ENCODE measurements around the gene ELP4.
"Not testable (repeated sequence)": the region's sequence is repeated elsewhere in the genome, so short reads cannot be mapped to it uniquely, and the experiment has no call there.

ELP4 gene

DNA sequence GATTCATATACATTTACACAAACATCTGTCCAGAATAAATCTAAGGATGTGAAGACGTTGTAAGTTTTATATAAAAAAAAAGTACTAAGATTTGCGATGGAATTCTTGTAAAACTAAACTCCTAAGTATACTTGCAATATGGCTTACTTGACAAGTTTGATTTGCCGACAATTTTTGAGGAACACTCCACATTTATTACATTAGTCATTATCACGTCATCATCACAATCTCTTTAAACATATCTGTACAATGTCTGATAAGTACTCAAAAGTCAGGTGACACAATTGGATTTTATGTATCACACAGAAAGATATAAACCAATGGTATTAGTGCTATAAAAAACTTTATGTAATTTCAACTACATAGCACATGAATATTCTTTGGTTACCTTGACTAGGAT, 30.5 kb upstream of the ELP4 start:
- Mint-ChIP-seq H3K4me1 (no peaks in the 10 kb centered on the region), H3K27ac (no peak overlapping the region), H3K27me3 (ENCODE audit: low read depth, poor library complexity) (no peaks in the 10 kb centered on the region), H3K9me3 (no peaks in the 10 kb centered on the region), H3K36me3 (ENCODE audit: low read depth) (peaks cover 7% of the 10 kb centered on the region), H3K4me3 (no peak overlapping the region)
- DNase-seq, result no peak
- TF ChIP-seq, protein P1, sequence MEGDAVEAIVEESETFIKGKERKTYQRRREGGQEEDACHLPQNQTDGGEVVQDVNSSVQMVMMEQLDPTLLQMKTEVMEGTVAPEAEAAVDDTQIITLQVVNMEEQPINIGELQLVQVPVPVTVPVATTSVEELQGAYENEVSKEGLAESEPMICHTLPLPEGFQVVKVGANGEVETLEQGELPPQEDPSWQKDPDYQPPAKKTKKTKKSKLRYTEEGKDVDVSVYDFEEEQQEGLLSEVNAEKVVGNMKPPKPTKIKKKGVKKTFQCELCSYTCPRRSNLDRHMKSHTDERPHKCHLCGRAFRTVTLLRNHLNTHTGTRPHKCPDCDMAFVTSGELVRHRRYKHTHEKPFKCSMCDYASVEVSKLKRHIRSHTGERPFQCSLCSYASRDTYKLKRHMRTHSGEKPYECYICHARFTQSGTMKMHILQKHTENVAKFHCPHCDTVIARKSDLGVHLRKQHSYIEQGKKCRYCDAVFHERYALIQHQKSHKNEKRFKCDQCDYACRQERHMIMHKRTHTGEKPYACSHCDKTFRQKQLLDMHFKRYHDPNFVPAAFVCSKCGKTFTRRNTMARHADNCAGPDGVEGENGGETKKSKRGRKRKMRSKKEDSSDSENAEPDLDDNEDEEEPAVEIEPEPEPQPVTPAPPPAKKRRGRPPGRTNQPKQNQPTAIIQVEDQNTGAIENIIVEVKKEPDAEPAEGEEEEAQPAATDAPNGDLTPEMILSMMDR (IDR thresholded peaks at IDR 0.05), result no peak

DNA sequence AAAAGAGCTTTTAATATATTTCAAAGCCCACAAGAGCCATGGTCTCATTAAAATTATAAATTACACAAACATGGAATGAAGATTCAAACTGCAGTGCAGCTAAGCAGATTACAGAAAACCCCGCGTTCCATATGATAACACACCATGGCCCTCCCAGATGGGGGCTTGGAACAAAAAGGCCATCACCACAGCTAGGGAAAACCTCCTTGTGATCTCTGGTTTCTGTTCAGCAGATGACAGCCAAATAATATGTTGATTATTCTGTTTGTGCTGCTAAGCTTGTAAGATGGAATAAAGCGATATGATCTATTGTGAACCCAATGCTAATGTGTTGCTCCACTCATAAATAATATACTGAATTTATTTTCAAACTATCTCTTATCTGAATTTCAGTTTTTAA, 28.6 kb upstream of the ELP4 start:
- TF ChIP-seq, protein P1 (IDR thresholded peaks at IDR 0.05), result no peak
- H3K36me3 Mint-ChIP-seq (ENCODE audit: low read depth), result no peaks in the 10 kb centered on the region
- H3K4me1 Mint-ChIP-seq, result no peaks in the 10 kb centered on the region
- no peak overlapping the region for H3K27ac Mint-ChIP-seq
- no peak for DNase-seq
- no peak overlapping the region for H3K4me3 Mint-ChIP-seq
- H3K27me3 Mint-ChIP-seq (ENCODE audit: low read depth, poor library complexity), result no peaks in the 10 kb centered on the region
- no peaks in the 10 kb centered on the region for H3K9me3 Mint-ChIP-seq

DNA sequence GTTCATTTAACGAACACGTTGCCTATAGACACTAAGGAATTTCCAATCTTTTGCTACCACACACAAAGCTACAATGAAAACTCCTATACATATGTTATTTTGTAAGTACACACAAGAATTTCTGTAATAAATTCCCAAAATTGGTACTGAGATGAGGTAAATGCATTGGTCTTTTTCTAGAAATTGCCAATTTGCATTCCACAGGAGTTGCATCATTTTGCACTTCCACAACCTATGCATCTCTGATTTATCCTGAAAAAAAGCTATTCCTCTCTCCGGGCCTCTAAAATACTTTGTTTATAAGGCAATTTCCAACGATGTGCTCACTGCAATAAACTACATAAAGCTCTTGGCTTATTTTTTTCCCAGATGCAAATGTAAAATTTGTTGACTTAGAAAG, 25.1 kb upstream of the ELP4 start:
- H3K4me3 Mint-ChIP-seq, result no peak overlapping the region
- H3K27me3 Mint-ChIP-seq (ENCODE audit: low read depth, poor library complexity), result no peaks in the 10 kb centered on the region
- H3K27ac Mint-ChIP-seq, result no peak overlapping the region
- TF ChIP-seq, protein P1 (IDR thresholded peaks at IDR 0.05), result no peak
- no peak for DNase-seq
- no peaks in the 10 kb centered on the region for H3K9me3 Mint-ChIP-seq
- H3K4me1 Mint-ChIP-seq, result no peaks in the 10 kb centered on the region
- H3K36me3 Mint-ChIP-seq (ENCODE audit: low read depth), result peaks cover 11% of the 10 kb centered on the region

DNA sequence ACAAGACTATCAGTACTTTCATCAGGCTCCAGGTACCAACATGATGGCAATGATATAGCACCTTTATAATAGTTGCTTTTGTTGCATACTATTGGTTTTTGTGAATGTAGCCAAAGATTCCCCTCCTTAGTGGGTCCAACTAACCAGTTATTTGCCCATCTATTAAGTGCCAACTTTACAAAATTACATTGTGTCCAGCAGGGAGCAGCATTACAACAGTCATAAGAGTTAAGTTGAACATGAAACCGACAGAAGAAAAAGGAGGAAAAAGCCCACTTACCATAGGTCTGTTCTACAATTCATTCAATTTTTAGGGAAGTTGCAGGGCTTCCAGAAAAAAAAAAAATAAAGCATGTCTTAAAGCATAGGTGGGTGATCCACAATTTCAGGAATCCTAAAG, 21.7 kb upstream of the ELP4 start:
- H3K9me3 Mint-ChIP-seq, result no peaks in the 10 kb centered on the region
- peaks cover 38% of the 10 kb centered on the region for H3K36me3 Mint-ChIP-seq (ENCODE audit: low read depth)
- H3K4me3 Mint-ChIP-seq, result no peak overlapping the region
- no peak overlapping the region for H3K27ac Mint-ChIP-seq
- TF ChIP-seq, protein P1 (IDR thresholded peaks at IDR 0.05), result peak; percentile 23
- DNase-seq, result no peak
- no peaks in the 10 kb centered on the region for H3K27me3 Mint-ChIP-seq (ENCODE audit: low read depth, poor library complexity)
- no peaks in the 10 kb centered on the region for H3K4me1 Mint-ChIP-seq

DNA sequence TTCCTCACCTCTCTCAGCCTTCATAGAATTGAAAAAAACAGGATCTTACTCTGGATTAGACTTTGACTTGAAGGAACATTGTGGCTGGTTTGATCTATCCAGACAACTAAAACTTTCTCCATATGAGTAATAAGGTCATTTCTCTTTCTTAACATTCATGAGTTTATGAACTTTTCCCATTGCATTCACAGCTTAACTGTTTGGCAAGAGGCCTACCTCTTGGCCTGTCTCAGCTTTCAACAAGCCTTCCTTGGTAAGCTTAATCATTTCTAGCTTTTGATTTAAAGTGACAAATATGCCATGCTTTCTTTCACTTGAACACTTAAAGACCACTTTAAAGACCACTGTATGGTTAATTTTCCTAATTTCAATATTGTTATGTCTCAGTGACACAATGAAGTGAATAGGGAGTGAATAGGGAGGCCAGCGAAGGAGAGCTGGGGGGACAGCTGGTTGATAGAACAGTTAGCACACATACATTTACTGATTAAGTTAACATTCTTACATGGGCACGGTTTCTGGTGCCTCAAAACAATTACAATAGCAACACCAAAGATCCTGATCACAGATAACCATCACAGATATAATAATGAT, 17.1 kb upstream of the ELP4 start:
- Mint-ChIP-seq H3K36me3 (ENCODE audit: low read depth) (peaks cover 79% of the 10 kb centered on the region), H3K4me1 (no peaks in the 10 kb centered on the region), H3K27ac (peak overlapping the region; percentile 1), H3K27me3 (ENCODE audit: low read depth, poor library complexity) (no peaks in the 10 kb centered on the region), H3K9me3 (peaks cover 35% of the 10 kb centered on the region), H3K4me3 (no peak overlapping the region)
- no peak for DNase-seq
- TF ChIP-seq, protein P1 (IDR thresholded peaks at IDR 0.05), result no peak

DNA sequence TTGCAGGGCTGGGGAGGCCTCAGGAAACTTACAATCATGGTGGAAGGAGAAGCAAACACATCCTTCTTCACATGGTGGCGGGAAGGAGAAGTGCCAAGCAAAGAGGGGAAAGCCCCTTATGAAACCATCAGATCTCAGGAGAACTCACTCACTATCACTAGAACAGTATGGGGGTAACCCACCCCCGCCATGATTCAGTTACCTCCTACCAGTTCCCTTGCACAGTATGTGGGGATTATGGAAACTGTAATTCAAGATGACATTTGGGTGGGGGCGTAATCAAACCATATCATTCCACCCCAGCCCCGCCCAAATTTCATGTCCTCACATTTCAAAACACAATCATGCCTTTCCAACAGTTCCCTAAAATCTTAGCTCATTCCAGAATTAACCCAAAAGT, 16.3 kb upstream of the ELP4 start:
- Mint-ChIP-seq H3K27ac (no peak overlapping the region), H3K9me3 (peaks cover 39% of the 10 kb centered on the region), H3K4me1 (no peaks in the 10 kb centered on the region), H3K36me3 (ENCODE audit: low read depth) (peaks cover 81% of the 10 kb centered on the region), H3K4me3 (no peak overlapping the region), H3K27me3 (ENCODE audit: low read depth, poor library complexity) (no peaks in the 10 kb centered on the region)
- TF ChIP-seq, protein P1 (IDR thresholded peaks at IDR 0.05), result no peak
- DNase-seq, result no peak

DNA sequence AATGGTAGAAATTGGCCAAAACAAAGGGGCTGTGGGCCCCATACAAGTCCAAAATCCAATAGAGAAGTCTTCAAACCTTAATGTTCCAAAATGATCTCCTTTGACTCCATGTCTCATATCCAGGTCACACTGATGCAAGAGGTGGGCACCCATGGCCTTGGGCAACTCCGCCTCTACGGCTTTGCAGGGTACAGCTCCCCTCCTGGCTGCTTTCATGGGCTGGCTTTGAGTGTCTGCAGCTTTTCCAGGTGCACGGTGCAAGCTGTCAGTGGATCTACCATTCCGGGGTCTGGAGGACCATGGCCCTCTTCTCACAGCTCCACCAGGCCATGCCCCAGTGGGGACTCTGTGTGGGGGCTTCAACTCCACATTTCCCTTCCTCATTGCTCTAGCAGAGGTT, 15.8 kb upstream of the ELP4 start:
- DNase-seq; H3K27me3 Mint-ChIP-seq (ENCODE audit: low read depth, poor library complexity); H3K27ac Mint-ChIP-seq; H3K4me3 Mint-ChIP-seq; H3K4me1 Mint-ChIP-seq: not testable (repeated sequence)
- H3K36me3 Mint-ChIP-seq (ENCODE audit: low read depth), result peaks cover 83% of the 10 kb centered on the region
- peaks cover 44% of the 10 kb centered on the region for H3K9me3 Mint-ChIP-seq
